HUES48 (cell line): ENCODE measurements around the gene KRTAP9-8.
"Not testable (repeated sequence)": the region's sequence is repeated elsewhere in the genome, so short reads cannot be mapped to it uniquely, and the experiment has no call there.

ENCODE experiments used
- H3K27ac ChIP-seq: one replicate; pipeline ENCODE4 v1.7.0; 2013; ENCODE audit warnings: low read depth, low read length, inconsistent platforms
- H3K27me3 ChIP-seq: 2 replicates; pipeline ENCODE4 v1.6.1; 2013; ENCODE audit warnings: mild to moderate bottlenecking, low read length; ENCODE audit not compliant: control insufficient read depth, insufficient read depth
- H3K36me3 ChIP-seq: 2 replicates; pipeline ENCODE4 v1.6.1; 2013; ENCODE audit warnings: low read length; ENCODE audit not compliant: control insufficient read depth, insufficient read depth
- H3K4me1 ChIP-seq: 2 replicates; pipeline ENCODE4 v1.6.1; 2013; ENCODE audit warnings: mild to moderate bottlenecking, low read length; ENCODE audit not compliant: control insufficient read depth, insufficient read depth
- H3K4me3 ChIP-seq: 2 replicates; pipeline ENCODE4 v1.5.1; 2013; ENCODE audit warnings: mild to moderate bottlenecking, low read depth, low read length
- H3K9ac ChIP-seq: 2 replicates; pipeline ENCODE4 v1.6.1; 2013; ENCODE audit warnings: mild to moderate bottlenecking, low read depth, low read length, moderate library complexity
- H3K9me3 ChIP-seq: 2 replicates; pipeline ENCODE4 v1.6.1; 2013; ENCODE audit warnings: low read length; ENCODE audit not compliant: control insufficient read depth, insufficient read depth

The KRTAP9-8 gene

GRCh38 chr17:41230094-41230493 is 7.7 kb upstream of the KRTAP9-8 start:
- Histone ChIP-seq H3K27me3 (no peaks in the 10 kb centered on the region), H3K4me3 (no peak overlapping the region), H3K36me3 (no peaks in the 10 kb centered on the region), H3K9me3 (no peaks in the 10 kb centered on the region), H3K9ac (no peak overlapping the region), H3K27ac (no peak overlapping the region), H3K4me1 (no peaks in the 10 kb centered on the region)

- H3K9ac ChIP-seq = no peak overlapping the region
- H3K27ac ChIP-seq = no peak overlapping the region
- H3K36me3 ChIP-seq = no peaks in the 10 kb centered on the region
- no peaks in the 10 kb centered on the region for H3K9me3 ChIP-seq
- H3K27me3 ChIP-seq = no peaks in the 10 kb centered on the region
- H3K4me3 ChIP-seq = no peak overlapping the region
- H3K4me1 ChIP-seq = no peaks in the 10 kb centered on the region
Measured at GRCh38 chr17:41231731-41232130, 6.1 kb upstream of the KRTAP9-8 start.

GRCh38 chr17:41232399-41233105 is 5.2 kb upstream of the KRTAP9-8 start, which contains the start of gene KRTAP9-3:
KRTAP9-3 (plus strand) TSS chr17:41232449; CDS start chr17:41232502, 53 bp downstream.
- not testable (repeated sequence) for H3K36me3 ChIP-seq, H3K9ac ChIP-seq, H3K9me3 ChIP-seq, H3K27me3 ChIP-seq, H3K4me3 ChIP-seq, H3K4me1 ChIP-seq, H3K27ac ChIP-seq

- H3K27ac ChIP-seq, H3K27me3 ChIP-seq, H3K4me3 ChIP-seq, H3K4me1 ChIP-seq, H3K36me3 ChIP-seq, H3K9ac ChIP-seq: not testable (repeated sequence)
- peaks cover 12% of the 10 kb centered on the region for H3K9me3 ChIP-seq
Measured at GRCh38 chr17:41237116-41237515, 683 bp upstream of the KRTAP9-8 start.

GRCh38 chr17:41246995-41247787 is 9.4 kb downstream of the KRTAP9-8 start:
- H3K36me3 ChIP-seq, H3K9me3 ChIP-seq, H3K4me1 ChIP-seq, H3K27ac ChIP-seq, H3K4me3 ChIP-seq, H3K27me3 ChIP-seq, H3K9ac ChIP-seq: not testable (repeated sequence)

GRCh38 chr17:41249637-41250240 is 11.9 kb downstream of the KRTAP9-8 start, which contains the start of gene KRTAP9-4:
KRTAP9-4 (plus strand) TSS chr17:41249687; CDS start chr17:41249721, 34 bp downstream.
- not testable (repeated sequence) for H3K4me3 ChIP-seq, H3K9ac ChIP-seq, H3K36me3 ChIP-seq, H3K4me1 ChIP-seq, H3K9me3 ChIP-seq, H3K27ac ChIP-seq, H3K27me3 ChIP-seq

GRCh38 chr17:41251261-41251660 is 13.5 kb downstream of the KRTAP9-8 start:
- no peaks in the 10 kb centered on the region for H3K4me1 ChIP-seq
- H3K27me3 ChIP-seq = no peaks in the 10 kb centered on the region
- no peaks in the 10 kb centered on the region for H3K9me3 ChIP-seq
- no peak overlapping the region for H3K27ac ChIP-seq
- no peak overlapping the region for H3K4me3 ChIP-seq
- no peaks in the 10 kb centered on the region for H3K36me3 ChIP-seq
- no peak overlapping the region for H3K9ac ChIP-seq

- Histone ChIP-seq H3K27me3 (no peaks in the 10 kb centered on the region), H3K27ac (no peak overlapping the region), H3K4me3 (no peak overlapping the region), H3K9me3 (no peaks in the 10 kb centered on the region), H3K9ac (no peak overlapping the region), H3K4me1 (no peaks in the 10 kb centered on the region), H3K36me3 (no peaks in the 10 kb centered on the region)
Measured at GRCh38 chr17:41254861-41255260, 17.1 kb downstream of the KRTAP9-8 start.

- not testable (repeated sequence) for H3K36me3 ChIP-seq, H3K4me1 ChIP-seq, H3K27me3 ChIP-seq, H3K27ac ChIP-seq, H3K4me3 ChIP-seq, H3K9ac ChIP-seq, H3K9me3 ChIP-seq
Measured at GRCh38 chr17:41255381-41256290, 17.8 kb downstream of the KRTAP9-8 start, which contains the start of gene KRTAP9-9. KRTAP9-9 (plus strand) TSS chr17:41255384.

GRCh38 chr17:41256291-41256685 is 18.5 kb downstream of the KRTAP9-8 start:
- H3K27ac ChIP-seq = no peak overlapping the region
- H3K4me3 ChIP-seq = no peak overlapping the region
- no peaks in the 10 kb centered on the region for H3K36me3 ChIP-seq
- no peak overlapping the region for H3K9ac ChIP-seq
- H3K9me3 ChIP-seq = no peaks in the 10 kb centered on the region
- H3K4me1 ChIP-seq = no peaks in the 10 kb centered on the region
- no peaks in the 10 kb centered on the region for H3K27me3 ChIP-seq
